GM19043 (cell line): ENCODE data around the gene TBATA.

Experiments used
- ATAC-seq: cut with Tn5 transposase; IDR thresholded peaks from one replicate; pipeline ENCODE4 v1.9.1; 2021; ENCODE audit warnings: low read depth; ENCODE audit not compliant: unreplicated experiment

Gene TBATA, protein sequence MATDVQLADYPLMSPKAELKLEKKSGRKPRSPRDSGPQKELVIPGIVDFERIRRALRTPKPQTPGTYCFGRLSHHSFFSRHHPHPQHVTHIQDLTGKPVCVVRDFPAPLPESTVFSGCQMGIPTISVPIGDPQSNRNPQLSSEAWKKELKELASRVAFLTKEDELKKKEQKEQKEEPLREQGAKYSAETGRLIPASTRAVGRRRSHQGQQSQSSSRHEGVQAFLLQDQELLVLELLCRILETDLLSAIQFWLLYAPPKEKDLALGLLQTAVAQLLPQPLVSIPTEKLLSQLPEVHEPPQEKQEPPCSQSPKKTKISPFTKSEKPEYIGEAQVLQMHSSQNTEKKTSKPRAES

DNA sequence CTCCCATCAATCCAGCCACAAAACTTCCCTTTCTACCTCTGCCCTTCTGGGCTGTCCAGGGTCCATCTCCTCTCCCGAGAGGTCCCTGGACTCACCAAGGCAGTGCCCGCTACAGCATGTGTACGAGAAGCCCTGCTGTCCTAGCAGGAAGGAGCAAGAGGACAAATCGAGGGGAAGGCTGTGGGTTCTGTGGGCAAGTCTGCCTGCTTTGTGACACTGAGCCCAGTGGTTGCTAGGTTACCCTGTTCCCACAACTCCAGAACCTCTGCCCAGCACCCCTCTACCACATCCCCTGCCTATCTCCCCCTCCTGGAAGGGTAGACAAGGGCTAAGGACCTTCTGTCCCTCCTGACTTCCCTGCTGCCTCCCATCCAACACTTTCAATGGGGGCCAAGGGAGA, at the start of gene TBATA:
Gene TBATA, minus strand, starts transcription at position 188 of the 400 bp plus-strand sequence. CDS start 1,998 bp downstream, outside the sequence.
- ATAC-seq = no peak

DNA sequence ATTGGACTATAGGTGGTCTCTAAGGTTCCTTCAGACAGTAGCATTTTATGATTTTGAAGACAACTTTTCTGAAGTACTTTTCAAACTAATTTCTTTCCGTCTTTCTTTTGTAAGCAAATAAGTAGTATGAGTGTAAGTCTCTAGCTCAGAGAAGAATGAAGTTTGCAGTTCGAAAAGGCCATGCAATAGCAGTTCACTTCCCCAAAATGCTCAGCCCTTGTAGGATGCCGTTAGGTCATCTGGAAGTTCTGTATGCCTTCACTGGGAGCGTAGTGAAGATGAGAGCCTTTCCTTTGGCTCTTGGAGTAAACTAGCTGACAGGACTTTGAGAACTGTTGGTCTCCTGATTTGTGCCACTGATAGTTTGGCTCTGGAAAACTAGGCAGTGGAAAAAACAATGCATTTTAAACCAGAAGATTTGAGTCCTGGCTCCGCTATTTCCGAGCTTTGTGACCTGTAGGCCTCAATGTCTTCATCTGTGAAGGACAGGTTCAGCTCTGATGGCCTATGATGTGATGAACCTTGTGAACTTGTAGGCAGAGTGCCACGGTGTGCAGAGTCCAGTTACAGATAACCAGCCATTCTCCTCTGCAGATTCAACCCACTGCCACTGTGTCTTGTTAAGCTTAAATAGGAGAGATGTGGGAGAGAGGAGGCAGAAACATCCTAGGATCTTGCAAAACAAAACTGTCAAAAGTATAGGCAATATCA, 49.4 kb upstream of the TBATA start:
- no peak for ATAC-seq

DNA sequence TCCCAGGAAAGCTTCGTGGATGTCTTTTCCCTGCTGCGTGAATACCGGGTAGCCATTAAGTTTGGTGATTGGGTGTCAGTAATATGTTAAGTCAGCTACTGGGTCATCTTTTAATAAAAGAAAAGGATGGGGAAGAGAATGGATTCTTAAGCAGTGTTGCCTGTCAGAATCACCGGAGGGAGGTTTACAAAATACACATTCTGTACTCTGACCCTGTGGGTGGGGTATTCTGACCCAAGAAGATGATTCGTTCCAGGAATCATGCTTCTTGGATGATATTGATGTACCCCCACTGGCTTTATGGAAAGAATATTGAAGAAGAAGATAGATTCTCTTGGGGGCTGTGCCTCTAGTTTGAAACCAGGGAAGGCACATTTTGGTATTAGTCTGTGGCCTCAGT, 48.8 kb upstream of the TBATA start:
- ATAC-seq = no peak

DNA sequence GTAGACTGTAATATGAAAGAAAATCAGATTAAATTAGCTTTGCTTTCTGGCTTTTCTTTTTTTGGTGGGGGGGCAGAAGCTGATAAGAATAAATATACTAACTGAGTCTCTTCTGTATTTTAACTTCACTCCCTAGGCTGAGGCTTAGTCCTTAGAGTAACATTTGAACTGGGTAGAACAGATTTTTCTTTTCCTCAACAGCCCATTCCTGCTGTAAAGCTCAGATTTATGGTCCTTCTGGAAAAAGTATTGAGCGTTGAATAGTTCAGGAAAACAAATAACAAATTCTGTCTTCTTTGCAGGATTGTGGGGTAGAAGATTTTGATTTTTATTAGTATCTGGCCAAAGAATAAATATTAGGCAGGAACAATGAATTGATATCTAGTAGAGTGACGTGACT, 48.4 kb upstream of the TBATA start:
- no peak for ATAC-seq

DNA sequence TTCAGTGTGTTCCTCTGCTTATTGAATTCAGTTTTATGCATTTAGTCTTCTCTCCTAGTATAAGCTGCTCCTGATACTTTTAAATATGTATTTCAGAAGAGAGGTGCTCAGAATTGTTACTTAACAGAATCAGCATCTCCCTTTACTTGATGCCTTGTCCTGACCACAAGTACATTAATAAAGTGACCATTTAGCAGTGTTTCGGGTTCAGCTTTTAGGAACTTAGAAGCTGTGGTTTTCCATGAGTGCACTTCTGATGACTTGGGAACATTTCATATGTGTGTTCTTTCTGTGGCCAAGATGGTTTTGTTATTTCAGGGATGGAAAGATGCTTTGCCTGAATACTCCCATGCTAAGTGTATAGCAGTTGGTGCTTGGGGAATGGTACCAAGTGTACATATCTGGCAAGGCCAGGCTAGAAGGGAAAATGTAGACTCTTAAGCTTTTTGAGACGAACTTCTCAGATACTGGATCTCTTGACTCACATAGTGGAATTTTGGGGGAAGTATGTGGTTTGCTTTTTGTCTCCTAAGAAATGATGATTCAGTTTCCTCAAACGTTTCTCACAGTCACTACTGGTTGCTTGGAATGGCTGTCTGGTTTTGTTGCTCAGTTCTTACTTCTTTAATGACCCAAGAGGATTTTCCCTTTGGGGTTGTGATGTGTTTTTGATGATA, 47.8 kb upstream of the TBATA start:
- no peak for ATAC-seq

DNA sequence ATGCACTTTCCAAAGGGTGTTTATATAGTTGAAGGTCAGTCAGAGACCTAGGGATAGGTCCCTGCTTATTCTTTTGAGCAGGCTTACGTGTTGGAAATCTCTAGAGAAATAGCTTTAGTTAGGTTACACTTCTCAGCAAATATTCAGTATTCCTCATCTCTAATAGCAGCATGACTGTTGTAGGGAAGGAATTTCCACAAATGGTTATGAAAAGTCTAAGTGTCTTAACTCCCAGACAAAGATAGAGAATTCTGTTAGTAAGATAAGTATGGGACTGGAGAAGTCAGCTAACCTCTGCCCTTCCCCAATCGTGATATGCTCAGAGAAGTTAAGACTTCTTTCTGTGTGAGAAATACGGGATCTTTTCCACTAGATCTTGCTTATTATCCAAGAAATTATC, 47.0 kb upstream of the TBATA start:
- ATAC-seq = no peak

DNA sequence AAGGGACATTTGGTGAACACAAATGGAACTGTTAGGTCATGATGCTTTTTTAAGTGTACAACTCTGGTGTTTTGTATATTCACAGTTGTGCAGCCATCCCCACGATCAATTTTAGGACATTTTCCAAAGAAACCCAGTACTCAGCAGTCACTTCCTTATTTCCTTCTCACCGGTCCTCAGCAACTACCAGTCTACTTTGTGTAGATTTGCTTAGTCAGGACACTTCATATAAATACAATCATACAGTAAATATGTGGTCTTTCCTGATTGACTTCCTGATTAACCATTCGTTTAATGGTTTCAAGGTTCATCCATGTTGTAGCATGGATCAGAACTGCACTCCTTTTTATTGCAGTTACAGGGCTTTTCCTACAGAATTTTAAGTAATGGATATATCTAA, 45.0 kb upstream of the TBATA start:
- no peak for ATAC-seq

DNA sequence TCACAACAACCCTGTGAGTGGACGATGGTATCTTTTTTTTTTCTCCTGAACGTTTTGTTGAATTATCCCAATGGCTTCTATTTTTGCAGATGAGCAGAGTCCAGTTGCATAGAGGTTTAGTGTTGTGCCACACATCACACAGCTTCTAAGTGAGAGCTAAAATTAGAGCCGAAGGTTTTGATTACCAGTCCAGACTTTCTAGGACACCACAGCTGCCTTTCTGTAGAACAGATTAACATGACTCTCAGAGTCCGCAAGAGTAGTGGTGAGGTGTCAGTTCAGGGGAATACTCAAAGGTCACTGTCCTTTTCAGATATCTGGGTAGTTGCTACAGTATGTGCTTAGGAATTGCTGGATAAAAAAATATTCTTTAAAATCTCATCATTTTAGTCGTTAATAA, 44.4 kb upstream of the TBATA start:
- ATAC-seq = no peak

DNA sequence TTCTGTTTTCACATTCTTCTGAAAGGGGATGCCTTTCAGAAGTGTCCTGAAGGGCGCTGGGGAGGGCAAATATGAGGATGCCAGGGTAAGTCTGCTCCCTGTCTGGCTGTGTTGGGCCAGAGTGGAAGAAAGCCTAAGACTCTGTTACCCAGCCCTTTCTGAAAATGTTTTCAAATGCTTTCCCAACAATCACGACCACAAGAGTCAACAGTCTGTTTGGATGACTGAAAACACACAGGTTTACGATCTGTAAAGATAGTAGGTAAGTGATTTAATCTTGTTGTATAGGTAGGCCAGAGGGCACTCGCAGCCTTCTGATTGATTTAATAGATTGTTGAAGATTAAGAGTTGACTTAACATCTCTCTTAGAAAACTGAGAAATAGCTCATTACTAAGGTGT, 43.7 kb upstream of the TBATA start:
- ATAC-seq = no peak

DNA sequence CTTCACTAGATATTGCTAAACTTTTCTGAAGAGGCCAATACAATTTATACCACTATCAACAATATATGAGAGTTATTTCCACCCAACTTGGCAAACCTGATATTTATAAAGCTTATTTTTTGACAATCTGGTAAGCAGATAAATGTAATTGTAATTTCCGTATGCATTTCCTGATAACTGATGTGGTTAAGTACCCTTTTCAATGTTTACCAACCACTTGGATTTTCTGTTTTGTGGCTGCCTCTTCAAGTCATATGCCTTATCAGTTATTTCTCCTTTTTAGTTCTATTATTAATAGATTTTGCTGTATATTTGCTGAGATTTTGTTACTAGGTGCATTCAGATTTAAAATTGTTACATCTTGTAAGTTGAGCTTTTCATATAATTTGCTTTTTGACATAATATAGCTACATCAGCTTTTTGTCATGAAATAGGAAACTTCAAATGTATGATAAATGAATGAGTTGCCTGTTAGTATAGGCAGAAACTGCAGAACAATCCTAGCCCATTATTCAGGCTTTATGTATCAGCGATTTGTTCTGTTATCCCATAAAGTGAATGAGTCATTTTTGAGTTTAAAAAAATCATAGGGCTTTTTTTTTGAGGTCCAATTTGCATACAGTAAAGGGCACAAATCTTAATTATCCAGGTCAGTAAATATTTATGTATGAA, 42.0 kb upstream of the TBATA start:
- ATAC-seq = no peak

DNA sequence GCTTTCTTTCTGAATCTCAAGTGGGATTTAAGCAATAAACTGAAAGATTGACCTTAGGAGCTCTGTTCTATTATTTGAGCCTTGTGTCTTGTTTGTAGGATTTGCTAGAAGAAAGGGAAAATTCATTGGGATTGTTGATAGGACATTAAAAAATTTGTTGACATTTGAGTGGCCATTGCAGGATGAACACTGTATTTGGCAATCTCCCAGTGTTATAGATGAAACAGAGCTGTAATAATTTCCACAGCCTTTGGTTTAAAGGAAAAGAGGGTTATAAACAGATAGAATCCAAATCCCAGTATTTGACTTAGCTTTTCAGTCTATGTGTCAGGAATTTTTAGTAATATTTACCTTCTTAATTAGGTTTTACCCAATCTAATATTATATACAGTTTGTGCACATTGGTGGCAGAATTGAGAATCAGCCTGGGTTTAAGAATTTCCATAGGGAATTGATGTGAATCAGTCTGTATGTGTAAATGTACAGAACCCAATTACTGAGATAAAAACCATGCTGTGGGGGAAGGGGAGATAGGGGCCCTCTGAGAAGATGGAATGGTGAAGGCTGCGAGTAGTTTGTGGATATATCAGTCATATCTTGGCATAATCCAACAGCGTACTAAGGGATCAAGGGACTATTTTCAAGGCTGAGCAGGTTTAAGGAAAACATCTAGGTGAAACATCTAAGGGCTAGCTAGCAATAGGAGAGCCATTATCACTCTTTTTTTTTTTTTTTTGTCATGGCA, 37.1 kb upstream of the TBATA start:
- no peak for ATAC-seq

DNA sequence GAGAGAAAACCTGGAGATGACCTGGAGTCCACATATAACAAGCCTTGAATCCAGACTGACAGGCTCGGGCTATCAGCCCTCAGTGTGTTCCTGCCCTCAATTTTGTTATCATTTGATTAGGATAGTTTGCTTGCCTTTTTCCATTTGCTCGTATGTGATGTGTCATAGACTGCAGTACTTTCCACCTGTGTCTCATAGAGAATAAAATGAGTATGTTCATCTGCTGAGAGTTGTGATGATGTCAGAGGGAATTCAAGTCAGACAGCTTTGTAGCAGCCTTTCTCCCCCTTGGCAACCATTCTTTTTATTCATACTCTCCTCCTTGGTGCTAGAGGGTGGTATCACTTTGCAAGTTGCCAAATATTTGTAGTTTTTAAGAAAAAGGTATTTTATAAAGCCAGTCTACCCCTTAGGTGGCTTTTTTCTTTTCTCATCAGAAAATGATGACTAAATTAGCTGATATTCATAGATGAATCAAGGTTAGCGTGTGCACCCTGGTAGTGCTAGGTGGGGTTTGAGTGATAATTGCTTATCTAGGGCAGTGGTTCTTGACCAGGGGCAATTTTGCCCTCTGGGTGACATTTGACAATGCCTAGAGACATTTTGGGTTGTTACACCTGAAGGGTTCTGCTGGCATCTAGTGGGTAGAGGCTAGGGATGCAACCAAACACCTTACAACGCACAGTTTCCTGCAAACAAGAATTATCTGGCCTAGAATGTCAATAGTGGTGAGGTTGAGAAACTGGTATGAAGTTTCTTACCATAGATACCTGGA, 36.0 kb upstream of the TBATA start:
- ATAC-seq = no peak

DNA sequence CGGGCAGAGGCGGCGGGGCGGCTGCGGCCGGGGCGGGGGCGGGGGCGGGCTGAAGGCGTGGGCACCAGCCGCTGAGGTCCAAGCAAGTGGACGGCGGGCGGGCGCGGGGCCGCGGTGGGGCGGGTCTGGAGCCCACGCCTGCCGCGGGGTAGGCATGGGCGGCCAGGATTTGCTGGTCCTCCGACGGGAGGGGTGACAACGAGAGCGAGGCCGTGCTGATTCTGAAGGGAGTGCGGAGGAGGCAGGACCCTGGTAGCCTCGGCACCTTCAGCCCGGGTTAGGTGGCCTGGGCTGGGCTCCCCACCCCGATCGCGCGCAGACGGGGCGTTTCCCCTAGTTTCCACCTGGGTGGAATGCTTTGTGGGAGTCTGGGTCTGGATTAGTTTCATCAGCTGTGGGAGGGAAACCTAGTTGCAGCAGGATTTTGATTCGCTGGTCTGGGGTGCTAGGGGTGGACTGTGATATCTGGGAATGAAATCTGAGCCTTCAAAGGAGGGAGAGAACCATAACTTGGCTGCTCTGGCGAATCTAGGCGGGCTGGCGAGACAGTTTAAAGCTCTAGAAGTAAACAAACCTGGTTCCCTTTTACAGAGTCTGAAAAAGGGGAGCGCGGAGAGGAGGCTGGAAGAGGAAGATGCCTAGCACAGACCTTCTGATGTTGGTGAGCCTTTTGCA, 31.2 kb upstream of the TBATA start:
- ATAC-seq = peak; percentile 17

DNA sequence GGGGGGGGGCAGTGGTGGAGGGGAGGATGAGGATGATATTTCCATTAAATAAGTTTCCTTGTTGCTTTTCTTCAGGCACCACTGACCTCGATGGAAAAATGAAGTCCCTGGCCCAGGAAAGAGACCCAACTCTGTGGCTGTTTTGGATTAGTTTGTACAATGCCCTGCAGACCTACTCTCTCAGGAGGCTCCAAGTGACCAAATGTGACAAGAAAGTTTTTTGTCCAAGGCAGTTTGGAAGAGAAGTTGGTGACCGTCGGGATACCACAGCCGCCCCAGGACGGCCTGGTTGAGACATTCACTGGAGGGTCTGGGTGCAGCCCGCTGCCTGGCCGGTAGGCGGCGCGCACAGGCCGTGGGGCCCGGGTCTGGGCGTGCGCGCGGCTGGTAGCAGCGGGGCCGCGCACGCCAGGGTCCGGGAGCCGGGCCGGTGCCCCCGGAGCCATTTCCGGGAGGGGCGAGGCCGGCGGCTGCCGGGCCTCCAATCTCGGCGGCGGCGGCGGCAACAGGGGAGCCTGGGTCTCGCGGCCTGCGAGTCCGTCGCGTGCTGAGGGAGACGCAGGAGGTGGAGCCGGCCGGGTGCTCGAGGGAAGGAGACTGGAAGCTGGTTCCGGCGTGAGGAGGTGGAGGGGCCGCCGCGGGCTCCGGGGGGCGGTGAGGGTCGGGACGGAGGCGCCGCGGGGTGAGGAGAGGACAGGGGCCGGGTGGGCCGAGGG, 30.5 kb upstream of the TBATA start, which contains the start of gene SGPL1:
Gene SGPL1, plus strand, starts transcription at position 445 of the 716 bp plus-strand sequence. CDS start 906 bp downstream, outside the sequence.
- ATAC-seq = peak; percentile 91

DNA sequence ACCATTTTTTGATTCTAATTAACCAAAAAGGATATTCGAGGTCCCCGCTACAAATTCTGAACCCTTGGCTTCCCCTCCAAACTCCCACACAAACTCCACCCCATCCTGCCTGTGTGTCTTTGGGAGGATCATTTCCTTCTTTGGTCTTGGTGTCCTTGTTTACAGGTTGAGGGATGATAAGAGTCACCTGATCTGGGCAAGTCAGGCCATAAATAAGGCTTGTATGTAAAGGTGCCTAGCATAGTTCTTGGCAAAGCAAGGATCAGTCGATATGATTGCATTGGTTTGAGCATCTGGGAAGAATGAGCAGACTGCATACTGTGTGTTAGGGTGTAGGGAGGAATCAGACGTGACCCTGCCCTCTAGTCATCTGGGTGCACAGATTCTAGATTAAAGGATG, 28.9 kb upstream of the TBATA start:
- ATAC-seq = no peak

DNA sequence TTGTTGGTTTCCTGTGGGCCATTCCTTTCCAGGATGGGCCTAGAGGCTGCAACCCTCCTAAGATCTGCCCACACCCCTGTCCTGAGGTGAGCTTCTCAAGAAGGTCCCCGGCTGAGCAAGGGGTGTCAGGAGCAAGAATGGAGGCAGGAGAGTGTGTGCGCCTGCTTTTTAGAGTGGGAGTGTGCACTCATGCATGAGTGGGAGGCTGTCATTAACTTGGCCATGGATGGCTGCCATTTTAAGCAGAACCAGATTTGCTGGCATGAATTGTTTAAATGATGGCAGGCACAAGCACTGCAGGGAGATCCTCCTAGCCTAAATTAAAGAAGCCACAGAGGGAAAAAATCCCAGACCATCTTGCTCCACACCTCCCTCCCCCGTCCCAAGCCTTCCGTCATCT, 27.6 kb upstream of the TBATA start:
- no peak for ATAC-seq

DNA sequence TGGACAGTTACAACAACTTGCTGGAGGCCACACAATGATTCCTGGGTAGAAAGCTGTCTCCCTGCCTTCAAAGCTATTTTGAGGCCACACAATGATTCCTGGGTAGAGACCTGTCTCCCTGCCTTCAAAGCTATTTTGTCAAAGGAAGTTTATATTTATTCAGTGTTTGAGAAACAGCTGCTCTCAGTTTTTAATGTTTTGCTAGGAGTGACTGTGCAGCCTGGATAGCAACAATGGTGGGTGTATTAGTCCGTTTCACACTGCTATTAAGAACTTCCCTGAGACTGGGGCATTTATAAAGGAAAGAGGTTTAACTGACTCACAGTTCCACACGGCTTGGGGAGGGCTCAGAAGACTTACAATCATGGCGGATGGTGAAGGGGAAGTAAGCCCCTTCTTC, 26.7 kb upstream of the TBATA start:
- ATAC-seq = no peak

DNA sequence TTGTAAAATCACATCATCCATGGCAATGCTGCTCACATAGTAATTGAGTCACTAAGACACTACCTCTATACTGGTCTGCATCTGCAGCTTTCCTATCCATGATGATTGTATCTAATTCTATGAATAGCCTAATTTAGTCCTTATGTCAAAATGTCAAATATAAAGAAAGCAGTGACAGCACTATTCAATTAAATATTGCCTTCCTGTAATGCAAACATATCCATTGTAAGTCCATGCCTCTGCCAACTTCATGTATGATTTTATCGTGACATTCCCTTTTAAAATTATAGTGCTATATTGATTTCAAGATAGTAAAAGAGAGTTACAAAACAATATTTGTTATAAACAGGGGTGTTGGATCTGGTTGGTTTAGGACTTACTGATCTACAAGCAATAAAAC, 25.8 kb upstream of the TBATA start:
- no peak for ATAC-seq
